GM21367 (cell line): ENCODE results near the gene CPTP.

ENCODE experiments used
- ATAC-seq: cut with Tn5 transposase; IDR thresholded peaks from one replicate; pipeline ENCODE4 v1.9.1; 2021; ENCODE audit not compliant: unreplicated experiment

The CPTP gene

GRCh38 chr1:1291548-1292441 is 32.8 kb upstream of the CPTP start:
- ATAC-seq: no peak

GRCh38 chr1:1292442-1292779 is 32.2 kb upstream of the CPTP start:
- no peak for ATAC-seq

- ATAC-seq: no peak
Observed at GRCh38 chr1:1292851-1293250, 31.8 kb upstream of the CPTP start.

- no peak for ATAC-seq
Observed at GRCh38 chr1:1293263-1294249, 31.0 kb upstream of the CPTP start.

GRCh38 chr1:1294250-1294890 is 30.2 kb upstream of the CPTP start:
- ATAC-seq: no peak

GRCh38 chr1:1295154-1295923 is 29.3 kb upstream of the CPTP start:
- no peak for ATAC-seq

GRCh38 chr1:1296070-1297061 is 28.2 kb upstream of the CPTP start:
- no peak for ATAC-seq

- ATAC-seq: no peak
Observed at GRCh38 chr1:1297802-1298424, 26.7 kb upstream of the CPTP start.

GRCh38 chr1:1298861-1299685 is 25.5 kb upstream of the CPTP start:
- ATAC-seq: no peak

- ATAC-seq: no peak
Observed at GRCh38 chr1:1299686-1300351, 24.8 kb upstream of the CPTP start.

- ATAC-seq: no peak
Observed at GRCh38 chr1:1300352-1300739, 24.3 kb upstream of the CPTP start.

GRCh38 chr1:1302006-1302430 is 22.6 kb upstream of the CPTP start:
- ATAC-seq: no peak

GRCh38 chr1:1302951-1303509 is 21.6 kb upstream of the CPTP start:
- no peak for ATAC-seq

GRCh38 chr1:1303736-1304135 is 20.9 kb upstream of the CPTP start:
- ATAC-seq: no peak

- ATAC-seq: no peak
Observed at GRCh38 chr1:1304331-1305299, 20.0 kb upstream of the CPTP start.
